ENCODE results near the gene RAB6A.
"Not testable (repeated sequence)": the region's sequence is repeated elsewhere in the genome, so short reads cannot be mapped to it uniquely, and the experiment has no call there.

The RAB6A gene

GRCh38 chr11:73693899-73694525 lies 66.9 kb downstream of the RAB6A start:
- Histone ChIP-seq H3K4me3 (ENCODE audit: insufficient read depth, low read depth, low read length, poor library complexity, severe bottlenecking) (no peak overlapping the region), H3K9me3 (ENCODE audit: control insufficient read depth, low read length) (no peaks in the 10 kb centered on the region), H3K36me3 (ENCODE audit: control insufficient read depth, insufficient read depth, low read length) (peaks cover 6% of the 10 kb centered on the region), H3K4me1 (ENCODE audit: control insufficient read depth, insufficient read depth, low read length, poor library complexity, severe bottlenecking) (no peaks in the 10 kb centered on the region), H3K27me3 (replicated peaks; ENCODE audit: control insufficient read depth, insufficient read depth, low read length, poor library complexity, severe bottlenecking) (no peaks in the 10 kb centered on the region), H3K27ac (ENCODE audit: insufficient read depth, low read length, poor library complexity, severe bottlenecking) (no peak overlapping the region)
- no peak for DNase-seq

GRCh38 chr11:73680687-73681086 lies 80.2 kb downstream of the RAB6A start:
- no peaks in the 10 kb centered on the region for H3K9me3 ChIP-seq (ENCODE audit: control insufficient read depth, low read length)
- no peak overlapping the region for H3K4me3 ChIP-seq (ENCODE audit: insufficient read depth, low read depth, low read length, poor library complexity, severe bottlenecking)
- H3K4me1 ChIP-seq (ENCODE audit: control insufficient read depth, insufficient read depth, low read length, poor library complexity, severe bottlenecking) = no peaks in the 10 kb centered on the region
- H3K36me3 ChIP-seq (ENCODE audit: control insufficient read depth, insufficient read depth, low read length) = peaks cover 6% of the 10 kb centered on the region
- DNase-seq = no peak
- no peaks in the 10 kb centered on the region for H3K27me3 ChIP-seq (replicated peaks; ENCODE audit: control insufficient read depth, insufficient read depth, low read length, poor library complexity, severe bottlenecking)
- no peak overlapping the region for H3K27ac ChIP-seq (ENCODE audit: insufficient read depth, low read length, poor library complexity, severe bottlenecking)

- H3K27ac ChIP-seq (ENCODE audit: insufficient read depth, low read length, poor library complexity, severe bottlenecking); H3K4me1 ChIP-seq (ENCODE audit: control insufficient read depth, insufficient read depth, low read length, poor library complexity, severe bottlenecking); DNase-seq; H3K9me3 ChIP-seq (ENCODE audit: control insufficient read depth, low read length); H3K36me3 ChIP-seq (ENCODE audit: control insufficient read depth, insufficient read depth, low read length); H3K4me3 ChIP-seq (ENCODE audit: insufficient read depth, low read depth, low read length, poor library complexity, severe bottlenecking); H3K27me3 ChIP-seq (replicated peaks; ENCODE audit: control insufficient read depth, insufficient read depth, low read length, poor library complexity, severe bottlenecking): not testable (repeated sequence)
Measured at GRCh38 chr11:73676552-73676951, 84.3 kb downstream of the RAB6A start.

- Histone ChIP-seq H3K27ac (ENCODE audit: insufficient read depth, low read length, poor library complexity, severe bottlenecking) (no peak overlapping the region), H3K4me1 (ENCODE audit: control insufficient read depth, insufficient read depth, low read length, poor library complexity, severe bottlenecking) (no peaks in the 10 kb centered on the region), H3K9me3 (ENCODE audit: control insufficient read depth, low read length) (no peaks in the 10 kb centered on the region), H3K4me3 (ENCODE audit: insufficient read depth, low read depth, low read length, poor library complexity, severe bottlenecking) (no peak overlapping the region), H3K36me3 (ENCODE audit: control insufficient read depth, insufficient read depth, low read length) (no peaks in the 10 kb centered on the region), H3K27me3 (replicated peaks; ENCODE audit: control insufficient read depth, insufficient read depth, low read length, poor library complexity, severe bottlenecking) (no peaks in the 10 kb centered on the region)
- DNase-seq = no peak
Measured at GRCh38 chr11:73671701-73672100, 89.2 kb downstream of the RAB6A start.

- no peaks in the 10 kb centered on the region for H3K4me1 ChIP-seq (ENCODE audit: control insufficient read depth, insufficient read depth, low read length, poor library complexity, severe bottlenecking)
- no peaks in the 10 kb centered on the region for H3K27me3 ChIP-seq (replicated peaks; ENCODE audit: control insufficient read depth, insufficient read depth, low read length, poor library complexity, severe bottlenecking)
- no peak overlapping the region for H3K27ac ChIP-seq (ENCODE audit: insufficient read depth, low read length, poor library complexity, severe bottlenecking)
- no peak for DNase-seq
- H3K36me3 ChIP-seq (ENCODE audit: control insufficient read depth, insufficient read depth, low read length) = no peaks in the 10 kb centered on the region
- no peaks in the 10 kb centered on the region for H3K9me3 ChIP-seq (ENCODE audit: control insufficient read depth, low read length)
- H3K4me3 ChIP-seq (ENCODE audit: insufficient read depth, low read depth, low read length, poor library complexity, severe bottlenecking) = no peak overlapping the region
Measured at GRCh38 chr11:73670808-73671207, 90.1 kb downstream of the RAB6A start.

- Histone ChIP-seq H3K4me1 (ENCODE audit: control insufficient read depth, insufficient read depth, low read length, poor library complexity, severe bottlenecking) (no peaks in the 10 kb centered on the region), H3K27me3 (replicated peaks; ENCODE audit: control insufficient read depth, insufficient read depth, low read length, poor library complexity, severe bottlenecking) (no peaks in the 10 kb centered on the region), H3K9me3 (ENCODE audit: control insufficient read depth, low read length) (no peaks in the 10 kb centered on the region), H3K4me3 (ENCODE audit: insufficient read depth, low read depth, low read length, poor library complexity, severe bottlenecking) (no peak overlapping the region), H3K27ac (ENCODE audit: insufficient read depth, low read length, poor library complexity, severe bottlenecking) (no peak overlapping the region), H3K36me3 (ENCODE audit: control insufficient read depth, insufficient read depth, low read length) (no peaks in the 10 kb centered on the region)
- no peak for DNase-seq
Measured at GRCh38 chr11:73667891-73668290, 93.0 kb downstream of the RAB6A start.

GRCh38 chr11:73664877-73665276 lies 96.0 kb downstream of the RAB6A start:
- peaks cover 9% of the 10 kb centered on the region for H3K4me1 ChIP-seq (ENCODE audit: control insufficient read depth, insufficient read depth, low read length, poor library complexity, severe bottlenecking)
- H3K9me3 ChIP-seq (ENCODE audit: control insufficient read depth, low read length) = no peaks in the 10 kb centered on the region
- H3K36me3 ChIP-seq (ENCODE audit: control insufficient read depth, insufficient read depth, low read length) = no peaks in the 10 kb centered on the region
- DNase-seq = no peak
- no peaks in the 10 kb centered on the region for H3K27me3 ChIP-seq (replicated peaks; ENCODE audit: control insufficient read depth, insufficient read depth, low read length, poor library complexity, severe bottlenecking)
- no peak overlapping the region for H3K27ac ChIP-seq (ENCODE audit: insufficient read depth, low read length, poor library complexity, severe bottlenecking)
- no peak overlapping the region for H3K4me3 ChIP-seq (ENCODE audit: insufficient read depth, low read depth, low read length, poor library complexity, severe bottlenecking)

- H3K4me1 ChIP-seq (ENCODE audit: control insufficient read depth, insufficient read depth, low read length, poor library complexity, severe bottlenecking) = peaks cover 9% of the 10 kb centered on the region
- H3K36me3 ChIP-seq (ENCODE audit: control insufficient read depth, insufficient read depth, low read length) = no peaks in the 10 kb centered on the region
- no peaks in the 10 kb centered on the region for H3K27me3 ChIP-seq (replicated peaks; ENCODE audit: control insufficient read depth, insufficient read depth, low read length, poor library complexity, severe bottlenecking)
- DNase-seq = no peak
- H3K27ac ChIP-seq (ENCODE audit: insufficient read depth, low read length, poor library complexity, severe bottlenecking) = no peak overlapping the region
- H3K4me3 ChIP-seq (ENCODE audit: insufficient read depth, low read depth, low read length, poor library complexity, severe bottlenecking) = no peak overlapping the region
- H3K9me3 ChIP-seq (ENCODE audit: control insufficient read depth, low read length) = no peaks in the 10 kb centered on the region
Measured at GRCh38 chr11:73663604-73664495, 97.0 kb downstream of the RAB6A start.

- H3K36me3 ChIP-seq (ENCODE audit: control insufficient read depth, insufficient read depth, low read length) = no peaks in the 10 kb centered on the region
- peaks cover 9% of the 10 kb centered on the region for H3K4me1 ChIP-seq (ENCODE audit: control insufficient read depth, insufficient read depth, low read length, poor library complexity, severe bottlenecking)
- no peaks in the 10 kb centered on the region for H3K27me3 ChIP-seq (replicated peaks; ENCODE audit: control insufficient read depth, insufficient read depth, low read length, poor library complexity, severe bottlenecking)
- DNase-seq = no peak
- H3K9me3 ChIP-seq (ENCODE audit: control insufficient read depth, low read length) = no peaks in the 10 kb centered on the region
- no peak overlapping the region for H3K27ac ChIP-seq (ENCODE audit: insufficient read depth, low read length, poor library complexity, severe bottlenecking)
- no peak overlapping the region for H3K4me3 ChIP-seq (ENCODE audit: insufficient read depth, low read depth, low read length, poor library complexity, severe bottlenecking)
Measured at GRCh38 chr11:73662445-73663157, 98.3 kb downstream of the RAB6A start.
